HEK293 (cell line): ENCODE results near the gene FGD3.

Experiments used
- CTCF ChIA-PET: fragments of 350-600 bp; formaldehyde crosslinking; extraction: SDS; loops from one replicate; lab custom pipeline; 2021; ENCODE audit warnings: antibody characterized with exemption; lab: Yijun Ruan, JAX
- POLR2A ChIA-PET: fragments of 300-600 bp; formaldehyde crosslinking; extraction: SDS; loops from one replicate; lab custom pipeline; 2020; ENCODE audit warnings: antibody characterized with exemption, inconsistent platforms; lab: Yijun Ruan, JAX
- H3K27ac ChIP-seq: fragments of 200-500 bp; sonication (Bioruptor generic); 2 replicates; pipeline ENCODE4 v1.5.1; 2014; ENCODE audit warnings: low read depth, low read length, control low read depth, inconsistent platforms; ENCODE audit errors: extremely low read depth
- H3K36me3 ChIP-seq, 2 experiments: fragments of 200-500 bp in 1 of 2; sonication (Bioruptor generic) in 1 of 2; 1 replicate in 1 of 2; 2 replicates in 1 of 2; pipeline ENCODE4 v1.5.1; 2014 to 2017; ENCODE audit warnings: inconsistent platforms in 2 of 2, low read length in 2 of 2; ENCODE audit not compliant: control insufficient read depth in 2 of 2, insufficient read depth in 1 of 2
- H3K4me1 ChIP-seq: fragments of 200-500 bp; sonication (Bioruptor generic); 2 replicates; pipeline ENCODE4 v1.5.1; 2014; ENCODE audit warnings: mild to moderate bottlenecking, low read length, inconsistent platforms; ENCODE audit not compliant: control insufficient read depth, insufficient read depth
- H3K4me3 ChIP-seq: 2 replicates; pipeline ENCODE4 v1.5.1; 2011; ENCODE audit warnings: low read depth, mild to moderate bottlenecking, control low read depth, low read length, moderate library complexity
- H3K9me3 ChIP-seq: fragments of 200-500 bp; sonication (Bioruptor generic); 2 replicates; pipeline ENCODE4 v1.5.1; 2014; ENCODE audit warnings: low read depth, low read length, inconsistent platforms; ENCODE audit not compliant: control insufficient read depth, insufficient read depth
- BCL11A ChIP-seq: fragments of 450-650 bp; formaldehyde crosslinking; IDR thresholded peaks from 2 replicates; pipeline ENCODE4 v1.5.1; 2016; ENCODE audit warnings: low read depth, missing biosample characterization, missing genetic modification characterization
- EGR2 ChIP-seq: fragments of 450-650 bp; formaldehyde crosslinking; IDR thresholded peaks from 2 replicates; pipeline ENCODE4 v1.5.1; 2016; ENCODE audit warnings: low read depth, missing biosample characterization, missing genetic modification characterization
- SCRT2 ChIP-seq: fragments of 450-650 bp; formaldehyde crosslinking; IDR thresholded peaks from 2 replicates; pipeline ENCODE4 v1.5.1; 2016; ENCODE audit warnings: missing biosample characterization, missing genetic modification characterization
- WT1 ChIP-seq: fragments of 450-650 bp; formaldehyde crosslinking; IDR thresholded peaks from 2 replicates; pipeline ENCODE4 v1.5.1; 2016; ENCODE audit warnings: missing biosample characterization, missing genetic modification characterization
- ZFHX2 ChIP-seq: fragments of 450-650 bp; formaldehyde crosslinking; conservative IDR thresholded peaks from 2 replicates; pipeline ENCODE4 v1.5.1; 2016; ENCODE audit warnings: missing biosample characterization, missing genetic modification characterization
- ZFP3 ChIP-seq: fragments of 450-650 bp; formaldehyde crosslinking; IDR thresholded peaks from 2 replicates; pipeline ENCODE4 v1.5.1; 2016; ENCODE audit warnings: low read depth, missing biosample characterization, missing genetic modification characterization
- ZNF10 ChIP-seq: fragments of 450-650 bp; formaldehyde crosslinking; IDR thresholded peaks from 2 replicates; pipeline ENCODE4 v1.5.1; 2017; ENCODE audit warnings: missing biosample characterization, missing genetic modification characterization
- ZNF121 ChIP-seq: fragments of 450-650 bp; formaldehyde crosslinking; IDR thresholded peaks from 2 replicates; pipeline ENCODE4 v1.5.1; 2016; ENCODE audit warnings: missing biosample characterization, missing genetic modification characterization
- ZNF138 ChIP-seq: fragments of 450-650 bp; formaldehyde crosslinking; IDR thresholded peaks from 2 replicates; pipeline ENCODE4 v1.5.1; 2016; ENCODE audit warnings: missing biosample characterization, missing genetic modification characterization, borderline replicate concordance
- ZNF211 ChIP-seq: fragments of 450-650 bp; formaldehyde crosslinking; IDR thresholded peaks from 2 replicates; pipeline ENCODE4 v1.5.1; 2016; ENCODE audit warnings: low read depth, missing biosample characterization, missing genetic modification characterization
- ZNF248 ChIP-seq: fragments of 450-650 bp; formaldehyde crosslinking; IDR thresholded peaks from 2 replicates; pipeline ENCODE4 v1.5.1; 2017; ENCODE audit warnings: missing biosample characterization, missing genetic modification characterization
- ZNF311 ChIP-seq: fragments of 450-650 bp; formaldehyde crosslinking; IDR thresholded peaks from 2 replicates; pipeline ENCODE4 v1.5.1; 2017; ENCODE audit warnings: missing biosample characterization, missing genetic modification characterization, borderline replicate concordance
- ZNF324 ChIP-seq: fragments of 450-650 bp; formaldehyde crosslinking; IDR thresholded peaks from 2 replicates; pipeline ENCODE4 v1.5.1; 2016; ENCODE audit warnings: missing biosample characterization, missing genetic modification characterization
- ZNF544 ChIP-seq: fragments of 450-650 bp; formaldehyde crosslinking; IDR thresholded peaks from 2 replicates; pipeline ENCODE4 v1.5.0; 2017; ENCODE audit warnings: missing biosample characterization, missing genetic modification characterization
- ZNF561 ChIP-seq: fragments of 450-650 bp; IDR thresholded peaks from 2 replicates; pipeline ENCODE4 v1.5.1; 2018; ENCODE audit warnings: missing biosample characterization, missing genetic modification characterization, borderline replicate concordance
- ZNF623 ChIP-seq: fragments of 450-650 bp; formaldehyde crosslinking; IDR thresholded peaks from 2 replicates; pipeline ENCODE4 v1.5.1; 2016; ENCODE audit warnings: missing biosample characterization, missing genetic modification characterization
- ZNF837 ChIP-seq: fragments of 450-650 bp; formaldehyde crosslinking; IDR thresholded peaks from 2 replicates; pipeline ENCODE4 v1.5.1; 2016; ENCODE audit warnings: missing biosample characterization, missing genetic modification characterization
- ZSCAN30 ChIP-seq: fragments of 450-650 bp; IDR thresholded peaks from 2 replicates; pipeline ENCODE4 v1.5.1; 2018; ENCODE audit warnings: missing biosample characterization, mild to moderate bottlenecking, missing genetic modification characterization, moderate library complexity
- ZXDB ChIP-seq: fragments of 450-650 bp; formaldehyde crosslinking; IDR thresholded peaks from 2 replicates; pipeline ENCODE4 v1.5.1; 2016; ENCODE audit warnings: missing biosample characterization, missing genetic modification characterization
- TF ChIP-seq, protein P1 (sequence below): fragments of 450-650 bp; formaldehyde crosslinking; IDR thresholded peaks from 2 replicates; pipeline ENCODE4 v1.5.1; 2017; ENCODE audit warnings: missing biosample characterization, missing genetic modification characterization
- TF ChIP-seq, protein P2 (sequence below): fragments of 450-650 bp; formaldehyde crosslinking; IDR thresholded peaks from 2 replicates; pipeline ENCODE4 v1.5.1; 2016; ENCODE audit warnings: missing biosample characterization, missing genetic modification characterization, low read depth
- TF ChIP-seq, protein P3 (sequence below): fragments of 450-650 bp; formaldehyde crosslinking; IDR thresholded peaks from 2 replicates; pipeline ENCODE4 v1.5.1; 2016; ENCODE audit warnings: missing biosample characterization, missing genetic modification characterization
- TF ChIP-seq, protein P4 (sequence below): fragments of 450-650 bp; formaldehyde crosslinking; IDR thresholded peaks from 2 replicates; pipeline ENCODE4 v1.5.1; 2017; ENCODE audit warnings: missing biosample characterization, missing genetic modification characterization

Gene FGD3

DNA sequence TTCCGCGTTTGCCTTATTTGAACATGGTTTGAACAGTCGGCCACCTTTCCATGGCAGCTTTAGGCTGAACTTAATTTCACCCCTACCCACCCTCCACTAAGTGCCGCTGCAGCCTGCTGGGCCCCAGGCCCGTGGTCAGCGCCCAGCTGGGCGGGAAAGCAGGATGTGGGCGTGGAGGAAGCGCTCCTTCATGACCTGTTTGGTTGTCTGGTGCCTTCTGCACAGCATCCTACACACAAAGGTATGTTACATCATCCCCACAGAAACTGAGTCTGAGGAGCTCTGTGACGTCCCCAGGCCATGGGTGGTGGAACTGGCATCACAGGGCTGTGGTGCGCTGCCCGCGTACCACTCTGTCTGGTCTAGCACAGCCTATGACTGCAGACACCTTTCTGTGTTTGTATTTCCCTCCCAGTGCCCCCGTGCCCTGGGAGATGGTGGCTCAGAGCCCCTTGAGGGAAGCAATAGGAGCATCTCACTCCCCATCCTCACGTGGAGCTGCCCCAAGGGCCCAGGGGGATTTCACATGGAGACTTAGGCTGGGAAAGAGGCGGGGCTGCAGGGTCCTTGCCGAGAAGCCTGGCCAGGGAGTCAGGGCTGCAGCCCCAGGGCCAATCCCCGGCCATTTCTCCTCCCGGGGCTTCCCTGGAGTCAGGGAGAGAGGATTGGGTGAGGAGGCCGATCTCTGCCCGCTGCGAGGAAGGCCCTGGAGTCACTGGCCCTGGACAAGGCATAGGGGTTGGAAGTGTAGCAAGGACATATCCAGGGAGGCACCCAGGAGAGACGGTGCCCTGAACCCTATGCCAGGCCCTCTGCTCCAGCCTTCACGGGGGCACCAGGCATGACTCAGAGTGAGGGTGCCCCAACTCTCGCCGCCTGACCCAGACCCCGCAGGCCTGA, 73.7 kb downstream of the FGD3 start:
- CTCF ChIA-PET: interaction anchor here (0.6 to 1.2 kb wide), 2 partner anchors 9 to 30 kb away, joined by 3 to 4 read pairs; no protein-coding TSS in a partner anchor
- Histone ChIP-seq H3K4me1 (no peaks in the 10 kb centered on the region), H3K27ac (no peak overlapping the region), H3K4me3 (no peak overlapping the region), H3K36me3 (no peaks in the 10 kb centered on the region), H3K9me3 (no peaks in the 10 kb centered on the region)
- 0 out of 2 replicates have a peak, but pooled peaks have one; percentile 25 for TF ChIP-seq ZFHX2 (tag by site-specific recombination)
- TF ChIP-seq, protein P1, sequence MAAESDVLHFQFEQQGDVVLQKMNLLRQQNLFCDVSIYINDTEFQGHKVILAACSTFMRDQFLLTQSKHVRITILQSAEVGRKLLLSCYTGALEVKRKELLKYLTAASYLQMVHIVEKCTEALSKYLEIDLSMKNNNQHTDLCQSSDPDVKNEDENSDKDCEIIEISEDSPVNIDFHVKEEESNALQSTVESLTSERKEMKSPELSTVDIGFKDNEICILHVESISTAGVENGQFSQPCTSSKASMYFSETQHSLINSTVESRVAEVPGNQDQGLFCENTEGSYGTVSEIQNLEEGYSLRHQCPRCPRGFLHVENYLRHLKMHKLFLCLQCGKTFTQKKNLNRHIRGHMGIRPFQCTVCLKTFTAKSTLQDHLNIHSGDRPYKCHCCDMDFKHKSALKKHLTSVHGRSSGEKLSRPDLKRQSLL (tag by site-specific recombination): no peak
- 0 out of 2 replicates have a peak, but pooled peaks have one; percentile 28 for TF ChIP-seq EGR2 (tag by site-specific recombination)
- no peak for TF ChIP-seq ZNF311
- POLR2A ChIA-PET: no interaction called here

DNA sequence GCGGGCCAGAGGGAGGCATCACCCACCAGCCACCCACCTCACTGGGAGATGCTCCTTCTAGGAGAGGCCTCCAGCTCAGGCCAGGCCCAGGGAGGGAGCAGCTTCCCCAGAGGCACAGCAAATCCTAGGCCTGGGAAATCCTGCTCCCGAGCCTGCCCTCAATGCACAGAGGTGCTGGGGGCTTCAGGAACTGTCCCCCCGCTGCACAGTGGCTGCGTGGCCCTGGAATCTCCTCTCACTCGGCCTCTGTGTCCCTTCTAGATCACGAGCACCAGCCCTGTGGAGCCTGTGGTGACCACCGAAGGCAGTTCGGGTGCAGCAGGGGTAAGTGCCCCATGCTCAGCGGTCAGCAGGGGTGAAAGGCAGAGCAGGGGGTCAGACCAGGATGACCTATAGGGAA, 74.7 kb downstream of the FGD3 start:
- Histone ChIP-seq H3K36me3 (no peaks in the 10 kb centered on the region), H3K4me1 (no peaks in the 10 kb centered on the region), H3K9me3 (no peaks in the 10 kb centered on the region), H3K27ac (no peak overlapping the region), H3K4me3 (no peak overlapping the region)
- TF ChIP-seq ZFP3: no peak
- TF ChIP-seq WT1: no peak
- TF ChIP-seq ZNF544 (tag by site-specific recombination): no peak
- TF ChIP-seq, protein P2, sequence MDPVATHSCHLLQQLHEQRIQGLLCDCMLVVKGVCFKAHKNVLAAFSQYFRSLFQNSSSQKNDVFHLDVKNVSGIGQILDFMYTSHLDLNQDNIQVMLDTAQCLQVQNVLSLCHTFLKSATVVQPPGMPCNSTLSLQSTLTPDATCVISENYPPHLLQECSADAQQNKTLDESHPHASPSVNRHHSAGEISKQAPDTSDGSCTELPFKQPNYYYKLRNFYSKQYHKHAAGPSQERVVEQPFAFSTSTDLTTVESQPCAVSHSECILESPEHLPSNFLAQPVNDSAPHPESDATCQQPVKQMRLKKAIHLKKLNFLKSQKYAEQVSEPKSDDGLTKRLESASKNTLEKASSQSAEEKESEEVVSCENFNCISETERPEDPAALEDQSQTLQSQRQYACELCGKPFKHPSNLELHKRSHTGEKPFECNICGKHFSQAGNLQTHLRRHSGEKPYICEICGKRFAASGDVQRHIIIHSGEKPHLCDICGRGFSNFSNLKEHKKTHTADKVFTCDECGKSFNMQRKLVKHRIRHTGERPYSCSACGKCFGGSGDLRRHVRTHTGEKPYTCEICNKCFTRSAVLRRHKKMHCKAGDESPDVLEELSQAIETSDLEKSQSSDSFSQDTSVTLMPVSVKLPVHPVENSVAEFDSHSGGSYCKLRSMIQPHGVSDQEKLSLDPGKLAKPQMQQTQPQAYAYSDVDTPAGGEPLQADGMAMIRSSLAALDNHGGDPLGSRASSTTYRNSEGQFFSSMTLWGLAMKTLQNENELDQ (tag by site-specific recombination): no peak
- TF ChIP-seq ZNF837 (tag by site-specific recombination): no peak
- TF ChIP-seq ZNF121: no peak
- no peak for TF ChIP-seq SCRT2 (tag by site-specific recombination)
- TF ChIP-seq BCL11A (tag by site-specific recombination): no peak
- TF ChIP-seq, protein P3, sequence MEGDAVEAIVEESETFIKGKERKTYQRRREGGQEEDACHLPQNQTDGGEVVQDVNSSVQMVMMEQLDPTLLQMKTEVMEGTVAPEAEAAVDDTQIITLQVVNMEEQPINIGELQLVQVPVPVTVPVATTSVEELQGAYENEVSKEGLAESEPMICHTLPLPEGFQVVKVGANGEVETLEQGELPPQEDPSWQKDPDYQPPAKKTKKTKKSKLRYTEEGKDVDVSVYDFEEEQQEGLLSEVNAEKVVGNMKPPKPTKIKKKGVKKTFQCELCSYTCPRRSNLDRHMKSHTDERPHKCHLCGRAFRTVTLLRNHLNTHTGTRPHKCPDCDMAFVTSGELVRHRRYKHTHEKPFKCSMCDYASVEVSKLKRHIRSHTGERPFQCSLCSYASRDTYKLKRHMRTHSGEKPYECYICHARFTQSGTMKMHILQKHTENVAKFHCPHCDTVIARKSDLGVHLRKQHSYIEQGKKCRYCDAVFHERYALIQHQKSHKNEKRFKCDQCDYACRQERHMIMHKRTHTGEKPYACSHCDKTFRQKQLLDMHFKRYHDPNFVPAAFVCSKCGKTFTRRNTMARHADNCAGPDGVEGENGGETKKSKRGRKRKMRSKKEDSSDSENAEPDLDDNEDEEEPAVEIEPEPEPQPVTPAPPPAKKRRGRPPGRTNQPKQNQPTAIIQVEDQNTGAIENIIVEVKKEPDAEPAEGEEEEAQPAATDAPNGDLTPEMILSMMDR (tag by site-specific recombination): no peak
- TF ChIP-seq ZNF211 (tag by site-specific recombination): no peak
- CTCF ChIA-PET: interaction anchor here (0.6 kb wide), 1 partner anchor 488 kb away, joined by 3 read pairs; no protein-coding TSS in a partner anchor
- POLR2A ChIA-PET: no interaction called here

DNA sequence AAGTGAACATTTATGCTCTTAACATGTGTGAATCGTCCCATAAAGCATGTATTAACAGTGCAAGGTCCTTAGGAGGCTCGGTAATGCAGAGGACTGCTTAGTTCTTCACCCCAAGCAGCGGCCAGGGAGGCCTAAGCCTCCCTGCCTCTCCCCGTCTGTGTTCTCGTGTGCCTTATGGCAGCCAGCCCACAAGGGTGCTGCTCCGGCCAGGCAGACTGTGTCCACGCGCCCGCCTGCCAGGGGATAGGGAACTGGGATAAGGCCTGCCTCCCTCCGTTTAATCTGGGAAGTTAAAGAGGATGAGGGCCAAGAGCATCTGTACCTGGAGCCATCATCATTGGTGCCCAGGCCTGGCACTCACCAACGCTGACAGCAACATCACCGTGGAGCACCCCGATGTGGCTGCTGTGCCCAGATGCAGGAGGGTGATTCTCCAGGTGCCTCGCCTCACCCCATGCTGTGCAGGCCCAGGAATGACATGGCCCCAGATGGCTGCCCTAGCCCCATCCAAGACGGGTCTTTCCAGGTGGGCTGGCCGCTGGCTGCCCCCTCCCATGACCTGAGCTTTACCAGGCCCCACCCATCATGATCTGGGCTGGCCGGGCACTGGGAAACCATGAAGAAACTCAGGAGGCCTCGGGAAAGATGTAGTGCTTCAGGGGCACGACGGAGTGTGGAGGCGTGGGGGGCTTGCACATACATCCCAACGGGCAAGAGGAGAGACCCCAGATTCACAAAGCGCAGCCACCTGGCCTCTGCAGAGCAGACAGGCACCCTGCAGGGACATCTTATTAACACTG, 75.6 kb downstream of the FGD3 start:
- CTCF ChIA-PET: no interaction called here
- H3K36me3 ChIP-seq: no peaks in the 10 kb centered on the region
- no peak for TF ChIP-seq SCRT2 (tag by site-specific recombination)
- TF ChIP-seq ZNF10 (tag by site-specific recombination): no peak
- TF ChIP-seq ZXDB (tag by site-specific recombination): no peak
- TF ChIP-seq ZNF248 (tag by site-specific recombination): no peak
- TF ChIP-seq ZSCAN30 (tag by site-specific recombination): no peak
- TF ChIP-seq ZNF311: no peak
- TF ChIP-seq ZNF623 (tag by site-specific recombination): no peak
- no peak for TF ChIP-seq ZNF561
- TF ChIP-seq, protein P4, sequence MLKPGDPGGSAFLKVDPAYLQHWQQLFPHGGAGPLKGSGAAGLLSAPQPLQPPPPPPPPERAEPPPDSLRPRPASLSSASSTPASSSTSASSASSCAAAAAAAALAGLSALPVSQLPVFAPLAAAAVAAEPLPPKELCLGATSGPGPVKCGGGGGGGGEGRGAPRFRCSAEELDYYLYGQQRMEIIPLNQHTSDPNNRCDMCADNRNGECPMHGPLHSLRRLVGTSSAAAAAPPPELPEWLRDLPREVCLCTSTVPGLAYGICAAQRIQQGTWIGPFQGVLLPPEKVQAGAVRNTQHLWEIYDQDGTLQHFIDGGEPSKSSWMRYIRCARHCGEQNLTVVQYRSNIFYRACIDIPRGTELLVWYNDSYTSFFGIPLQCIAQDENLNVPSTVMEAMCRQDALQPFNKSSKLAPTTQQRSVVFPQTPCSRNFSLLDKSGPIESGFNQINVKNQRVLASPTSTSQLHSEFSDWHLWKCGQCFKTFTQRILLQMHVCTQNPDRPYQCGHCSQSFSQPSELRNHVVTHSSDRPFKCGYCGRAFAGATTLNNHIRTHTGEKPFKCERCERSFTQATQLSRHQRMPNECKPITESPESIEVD (tag by site-specific recombination): no peak
- TF ChIP-seq ZNF138: no peak
- no peak for TF ChIP-seq ZNF324 (tag by site-specific recombination)

More for the DNA sequence above, 75.6 kb downstream of the FGD3 start:
- H3K4me1 ChIP-seq: no peaks in the 10 kb centered on the region
- H3K4me3 ChIP-seq: no peak overlapping the region
- no peaks in the 10 kb centered on the region for H3K9me3 ChIP-seq
- no peak overlapping the region for H3K27ac ChIP-seq
- POLR2A ChIA-PET: no interaction called here
